SU-DHL-6 (cell line): ENCODE results near the gene APBB2.

Experiments
- H2AFZ ChIP-seq: fragments of 200-600 bp; sonication (generic); 2 replicates; pipeline ENCODE4 v1.6.1; 2014; ENCODE audit warnings: low read depth, mild to moderate bottlenecking, moderate library complexity, mixed read lengths, antibody characterized with exemption, low read length; ENCODE audit not compliant: severe bottlenecking
- H3F3A ChIP-seq: fragments of 200-600 bp; shearing (Covaris generic); 2 replicates; pipeline ENCODE4 v1.6.0; 2016; ENCODE audit warnings: antibody characterized with exemption, mild to moderate bottlenecking; ENCODE audit not compliant: insufficient read depth
- H3K27ac ChIP-seq: fragments of 200-600 bp; sonication (generic); 2 replicates; pipeline ENCODE4 v1.5.1; 2016; ENCODE audit warnings: low read depth, mild to moderate bottlenecking, low read length, moderate library complexity, mixed read lengths
- H3K27me3 ChIP-seq: fragments of 200-600 bp; sonication (generic), shearing (Covaris generic); 2 replicates; pipeline ENCODE4 v1.6.0; 2014; ENCODE audit warnings: mild to moderate bottlenecking, low read length
- H3K36me3 ChIP-seq: fragments of 200-600 bp; sonication (generic); 2 replicates; pipeline ENCODE4 v1.6.1; 2014; ENCODE audit warnings: mild to moderate bottlenecking, low read length, mixed read lengths
- H3K4me2 ChIP-seq: fragments of 300-600, 200-600 bp; shearing (Covaris generic), sonication (generic); 2 replicates; pipeline ENCODE4 v1.6.0; 2014; ENCODE audit warnings: low read length, low read depth, mild to moderate bottlenecking; ENCODE audit not compliant: poor library complexity, severe bottlenecking
- H3K4me3 ChIP-seq: fragments of 200-600 bp; sonication (generic); 2 replicates; pipeline ENCODE4 v1.5.1; 2014; ENCODE audit warnings: antibody characterized with exemption, low read length, mild to moderate bottlenecking, mixed read lengths; ENCODE audit not compliant: insufficient read depth, poor library complexity, severe bottlenecking
- H3K79me2 ChIP-seq: fragments of 200-600 bp; sonication (generic); 2 replicates; pipeline ENCODE4 v1.6.1; 2014; ENCODE audit warnings: mild to moderate bottlenecking, low read length, moderate library complexity; ENCODE audit not compliant: insufficient read depth
- H3K9ac ChIP-seq: fragments of 200-600 bp; sonication (generic); 2 replicates; pipeline ENCODE4 v1.7.0; 2014; ENCODE audit warnings: mild to moderate bottlenecking, low read length
- H3K9me2 ChIP-seq: fragments of 200-600 bp; sonication (generic); replicated peaks from 2 replicates; pipeline ENCODE4 v1.6.1; 2014; ENCODE audit warnings: low read length; ENCODE audit not compliant: insufficient read depth
- H3K9me3 ChIP-seq: fragments of 200-600 bp; sonication (generic); 2 replicates; pipeline ENCODE4 v1.6.1; 2014; ENCODE audit warnings: low read length, mixed read lengths; ENCODE audit not compliant: insufficient read depth
- H4K20me1 ChIP-seq: fragments of 200-600 bp; sonication (generic); 2 replicates; pipeline ENCODE4 v1.6.1; 2014; ENCODE audit warnings: low read depth, mild to moderate bottlenecking, antibody characterized with exemption, low read length, moderate library complexity, mixed read lengths
- CTCF ChIP-seq: fragments of 200-600 bp; sonication (generic); IDR thresholded peaks from one replicate; pipeline ENCODE4 v1.5.1; 2017; ENCODE audit warnings: antibody characterized with exemption, mild to moderate bottlenecking, low read length, moderate library complexity; ENCODE audit not compliant: insufficient read depth, poor library complexity, severe bottlenecking
- EZH2phosphoT487 ChIP-seq: fragments of 200-600 bp; sonication (generic), shearing (Covaris generic); conservative IDR thresholded peaks from 2 replicates; pipeline ENCODE4 v1.6.1; 2018; ENCODE audit warnings: mild to moderate bottlenecking, antibody characterized with exemption, low read length, moderate library complexity, mixed read lengths

The APBB2 gene

GRCh38 chr4:41092128-41092527 is 122.2 kb downstream of the APBB2 start:
- Histone ChIP-seq H3K36me3 (peaks cover 2% of the 10 kb centered on the region; the same call in 1 of the 2 replicates), H3F3A (no peaks in the 10 kb centered on the region), H2AFZ (no peak overlapping the region), H4K20me1 (no peaks in the 10 kb centered on the region), H3K9me3 (peaks cover 7% of the 10 kb centered on the region; the same call in 1 of the 2 replicates), H3K79me2 (no peaks in the 10 kb centered on the region; the same call in 1 of the 2 replicates), H3K27me3 (no peaks in the 10 kb centered on the region), H3K4me3 (no peak overlapping the region), H3K9me2 (no peaks in the 10 kb centered on the region), H3K4me2 (no peak overlapping the region), H3K9ac (no peak overlapping the region), H3K27ac (no peak overlapping the region)
- TF ChIP-seq EZH2phosphoT487 (no peak), CTCF (no peak)

DNA sequence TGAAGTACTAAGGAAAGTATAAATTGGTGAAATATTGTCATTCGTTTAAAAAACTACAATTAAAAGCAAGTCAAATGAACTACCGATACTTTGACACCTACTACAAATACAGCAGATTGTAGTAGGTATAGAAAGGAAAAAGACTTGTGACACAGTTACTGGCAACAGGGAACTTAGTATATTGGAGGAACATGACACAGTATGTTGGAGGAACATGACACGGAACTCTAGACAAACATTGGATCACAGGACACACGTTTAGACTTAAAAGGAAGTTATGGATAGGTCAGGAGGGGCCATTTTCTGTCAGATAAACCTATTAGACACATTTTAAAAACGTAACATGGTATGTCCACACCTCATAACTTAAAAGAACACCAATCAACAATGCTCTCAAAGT is 132.5 kb downstream of the APBB2 start:
- Histone ChIP-seq H3K36me3 (peaks cover 11% of the 10 kb centered on the region), H3K9ac (no peak overlapping the region), H3F3A (0 out of 2 replicates have a peak, but pooled peaks cover 4% of the 10 kb centered on the region), H3K9me2 (no peaks in the 10 kb centered on the region), H4K20me1 (0 out of 2 replicates have a peak, but pooled peaks cover 2% of the 10 kb centered on the region), H3K27ac (no peak overlapping the region), H3K4me2 (no peak overlapping the region), H3K27me3 (no peaks in the 10 kb centered on the region), H2AFZ (no peak overlapping the region), H3K9me3 (peaks cover 8% of the 10 kb centered on the region; the same call in 1 of the 2 replicates), H3K79me2 (peaks cover 3% of the 10 kb centered on the region; the same call in 1 of the 2 replicates), H3K4me3 (no peak overlapping the region)
- TF ChIP-seq CTCF (no peak), EZH2phosphoT487 (no peak)

- H3F3A ChIP-seq, result 0 out of 2 replicates have a peak, but pooled peaks cover 3% of the 10 kb centered on the region
- H3K36me3 ChIP-seq, result peaks cover 3% of the 10 kb centered on the region; the same call in 1 of the 2 replicates
- no peak overlapping the region for H3K4me2 ChIP-seq
- H4K20me1 ChIP-seq, result 0 out of 2 replicates have a peak, but pooled peaks cover 2% of the 10 kb centered on the region
- no peak overlapping the region for H2AFZ ChIP-seq
- H3K79me2 ChIP-seq, result peaks cover 7% of the 10 kb centered on the region; the same call in 1 of the 2 replicates
- peaks cover 2% of the 10 kb centered on the region; the same call in 1 of the 2 replicates for H3K9me3 ChIP-seq
- H3K27ac ChIP-seq, result no peak overlapping the region
- no peak for TF ChIP-seq CTCF
- no peak for TF ChIP-seq EZH2phosphoT487
- H3K9me2 ChIP-seq, result no peaks in the 10 kb centered on the region
- H3K4me3 ChIP-seq, result no peak overlapping the region
- H3K27me3 ChIP-seq, result no peaks in the 10 kb centered on the region
- no peak overlapping the region for H3K9ac ChIP-seq
Measured at GRCh38 chr4:41080976-41081375, 133.4 kb downstream of the APBB2 start.
